Measurements from ENCODE around the gene ADGRV1. TPM values are rescaled to one million over a fixed set of nuclear protein-coding genes. Genes with fewer than 3 reads are reported as not detected.

The ADGRV1 gene
- total RNA-seq, 2 experiments from 2014 or later, result not detected

DNA sequence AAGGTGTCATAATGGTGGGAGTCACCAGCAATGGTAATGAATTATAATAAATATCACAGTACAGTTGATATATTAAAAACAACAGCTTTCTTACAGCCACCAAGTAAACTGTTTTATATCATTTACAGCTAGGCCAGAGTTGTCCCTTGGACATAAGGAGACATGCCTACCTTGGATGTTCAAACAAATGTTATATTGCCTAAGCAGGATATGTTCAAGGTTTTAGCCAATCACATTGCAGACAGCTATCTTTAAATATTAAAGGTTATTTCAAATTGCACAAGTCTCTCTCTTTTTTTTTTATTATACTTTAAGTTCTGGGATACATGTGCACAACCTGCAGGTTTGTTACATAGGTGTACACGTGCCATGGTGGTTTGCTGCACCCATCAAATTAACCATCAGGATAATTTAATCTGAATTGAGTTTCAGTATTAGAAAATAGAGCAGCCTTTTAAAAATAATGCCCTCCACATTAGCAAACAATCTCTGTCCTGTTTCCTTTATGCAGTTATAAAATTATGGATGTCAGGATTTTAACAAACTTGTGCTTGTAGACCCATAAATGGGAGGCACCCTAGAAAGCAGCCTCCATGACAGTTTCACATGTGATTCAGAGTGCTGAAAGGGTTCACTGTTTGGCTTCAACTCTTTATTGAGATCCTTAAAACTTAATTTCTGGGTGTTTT is 483.8 kb downstream of the ADGRV1 start:
- no peaks in the 10 kb centered on the region for H3K4me1 ChIP-seq (ENCODE audit: insufficient read depth, low read length, poor library complexity, severe bottlenecking)
- no peaks in the 10 kb centered on the region for H4K20me1 ChIP-seq (ENCODE audit: insufficient read depth, low read length)
- H2AFZ ChIP-seq (ENCODE audit: low read length), result no peak overlapping the region
- H3K9me3 ChIP-seq (ENCODE audit: low read length), result no peaks in the 10 kb centered on the region
- H3K27ac ChIP-seq (ENCODE audit: low read depth, low read length, poor library complexity, severe bottlenecking), result no peak overlapping the region
- TF ChIP-seq CTCF (conservative IDR thresholded peaks at IDR 0.05; ENCODE audit: low read length) (no peak), EZH2phosphoT487 (IDR thresholded peaks at IDR 0.05; ENCODE audit: borderline replicate concordance, low read depth, low read length) (no peak)
- no peak overlapping the region for H3K4me3 ChIP-seq (ENCODE audit: low read depth, low read length, poor library complexity, severe bottlenecking)
- H3K36me3 ChIP-seq (ENCODE audit: insufficient read depth, low read length), result no peaks in the 10 kb centered on the region
- intact Hi-C loops (cut with micrococcal nuclease; ENCODE audit: unreplicated experiment), result no loop called here
- ChIA-PET POLR2A (no interaction called here), CTCF (ENCODE audit: unreplicated experiment) (no interaction called here)
- no TSS peak for BruUV-seq (replicated peaks)
- no peak for DNase-seq (ENCODE audit: low spot score)
- H3K9me2 ChIP-seq (ENCODE audit: insufficient read depth, low read length), result no peaks in the 10 kb centered on the region
- H3K79me2 ChIP-seq (ENCODE audit: insufficient read depth, low read depth, low read length), result no peaks in the 10 kb centered on the region
- no peak overlapping the region for H3K4me2 ChIP-seq (ENCODE audit: low read length)

DNA sequence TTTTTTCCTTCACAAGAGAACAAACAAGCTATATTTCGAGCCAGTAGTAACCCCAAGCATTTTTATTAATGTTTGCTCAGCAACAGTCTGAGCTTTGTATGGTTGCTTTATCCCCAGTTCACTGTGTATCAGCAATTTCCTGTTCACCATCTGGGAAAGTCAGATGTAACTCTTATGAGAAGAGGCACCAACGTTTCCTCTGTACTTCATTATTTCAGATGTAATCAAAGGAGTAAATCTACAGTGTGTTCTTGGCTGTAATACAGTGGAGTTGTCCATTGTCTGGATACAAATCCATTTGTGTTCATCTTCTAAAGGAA is 484.3 kb downstream of the ADGRV1 start:
- Histone ChIP-seq H3K79me2 (ENCODE audit: insufficient read depth, low read depth, low read length) (no peaks in the 10 kb centered on the region), H3K27ac (ENCODE audit: low read depth, low read length, poor library complexity, severe bottlenecking) (no peak overlapping the region), H3K4me2 (ENCODE audit: low read length) (no peak overlapping the region), H3K9me2 (ENCODE audit: insufficient read depth, low read length) (no peaks in the 10 kb centered on the region), H3K36me3 (ENCODE audit: insufficient read depth, low read length) (no peaks in the 10 kb centered on the region), H3K9me3 (ENCODE audit: low read length) (no peaks in the 10 kb centered on the region), H3K4me1 (ENCODE audit: insufficient read depth, low read length, poor library complexity, severe bottlenecking) (no peaks in the 10 kb centered on the region), H2AFZ (ENCODE audit: low read length) (no peak overlapping the region), H3K4me3 (ENCODE audit: low read depth, low read length, poor library complexity, severe bottlenecking) (no peak overlapping the region), H4K20me1 (ENCODE audit: insufficient read depth, low read length) (no peaks in the 10 kb centered on the region)
- BruUV-seq (replicated peaks), result no TSS peak
- ChIA-PET CTCF (ENCODE audit: unreplicated experiment) (no interaction called here), POLR2A (no interaction called here)
- intact Hi-C loops (cut with micrococcal nuclease; ENCODE audit: unreplicated experiment), result no loop called here
- DNase-seq (ENCODE audit: low spot score), result no peak
- no peak for TF ChIP-seq EZH2phosphoT487 (IDR thresholded peaks at IDR 0.05; ENCODE audit: borderline replicate concordance, low read depth, low read length)
- no peak for TF ChIP-seq CTCF (conservative IDR thresholded peaks at IDR 0.05; ENCODE audit: low read length)

- Histone ChIP-seq H3K36me3 (ENCODE audit: insufficient read depth, low read length) (no peaks in the 10 kb centered on the region), H4K20me1 (ENCODE audit: insufficient read depth, low read length) (no peaks in the 10 kb centered on the region), H3K4me1 (ENCODE audit: insufficient read depth, low read length, poor library complexity, severe bottlenecking) (no peaks in the 10 kb centered on the region), H3K27ac (ENCODE audit: low read depth, low read length, poor library complexity, severe bottlenecking) (no peak overlapping the region), H3K9me3 (ENCODE audit: low read length) (no peaks in the 10 kb centered on the region), H3K79me2 (ENCODE audit: insufficient read depth, low read depth, low read length) (no peaks in the 10 kb centered on the region), H2AFZ (ENCODE audit: low read length) (no peak overlapping the region), H3K4me2 (ENCODE audit: low read length) (no peak overlapping the region), H3K4me3 (ENCODE audit: low read depth, low read length, poor library complexity, severe bottlenecking) (no peak overlapping the region), H3K9me2 (ENCODE audit: insufficient read depth, low read length) (no peaks in the 10 kb centered on the region)
- POLR2A ChIA-PET, result no interaction called here
- CTCF ChIA-PET (ENCODE audit: unreplicated experiment), result no interaction called here
- DNase-seq (ENCODE audit: low spot score), result no peak
- intact Hi-C loops (cut with micrococcal nuclease; ENCODE audit: unreplicated experiment), result no loop called here
- no TSS peak for BruUV-seq (replicated peaks)
- TF ChIP-seq EZH2phosphoT487 (IDR thresholded peaks at IDR 0.05; ENCODE audit: borderline replicate concordance, low read depth, low read length) (no peak), CTCF (conservative IDR thresholded peaks at IDR 0.05; ENCODE audit: low read length) (no peak)
These were observed 489.5 kb downstream of the ADGRV1 start for GRCh38 chr5:91048073-91048472.
